Stimulated activated CD4-positive, alpha-beta T cell treated with anti-CD3 and anti-CD28 coated beads, Interleukin-1b, Interleukin-23, amount 100 ng/mL, for 48 hours (primary cell): ENCODE results near the gene TMEM219.
A peak's percentile ranks its signal among the peaks of the same experiment; 100 is the strongest.
"Not testable (repeated sequence)": the region's sequence is repeated elsewhere in the genome, so short reads cannot be mapped to it uniquely, and the experiment has no call there.

Experiments
- DNase-seq: peaks from one replicate; pipeline ENCODE4 v3.0.0-alpha.2; 2020

The TMEM219 gene

DNA sequence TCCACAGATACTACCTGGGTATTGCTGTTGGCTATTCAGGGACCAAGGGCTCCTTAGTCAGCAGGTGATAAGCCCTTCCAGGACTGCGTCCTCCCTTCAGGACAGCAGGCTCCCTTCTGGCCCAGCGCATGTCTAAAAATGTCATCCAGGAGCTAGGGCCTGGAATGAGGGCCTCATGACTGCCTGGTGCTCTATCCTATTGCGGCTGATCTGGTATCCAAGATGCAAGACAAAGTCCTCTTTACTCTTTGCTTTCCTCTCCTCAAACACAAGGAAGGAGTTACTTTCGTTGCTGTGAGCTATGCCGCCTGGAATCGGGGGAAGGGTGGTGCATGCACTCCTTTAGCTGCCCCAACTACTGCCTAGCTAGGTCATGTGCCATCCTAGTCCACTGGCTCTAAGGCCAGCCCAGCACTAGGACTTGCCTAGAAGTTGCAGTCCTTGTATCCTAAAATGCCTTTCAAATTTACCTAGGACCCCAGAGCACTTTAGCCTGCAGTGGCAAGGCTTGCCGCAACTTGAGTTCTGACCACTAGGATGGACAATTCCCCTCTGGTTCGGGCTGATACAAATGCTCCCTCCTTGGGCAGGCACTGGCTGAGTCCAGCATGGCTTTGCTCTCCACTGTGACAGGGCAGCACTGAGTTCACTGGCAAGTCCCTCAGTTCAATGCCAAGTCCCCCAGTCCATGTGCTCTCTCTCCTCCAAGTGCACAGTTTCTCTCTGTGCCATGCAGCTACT is 10.1 kb upstream of the TMEM219 start:
- no peak for DNase-seq

DNA sequence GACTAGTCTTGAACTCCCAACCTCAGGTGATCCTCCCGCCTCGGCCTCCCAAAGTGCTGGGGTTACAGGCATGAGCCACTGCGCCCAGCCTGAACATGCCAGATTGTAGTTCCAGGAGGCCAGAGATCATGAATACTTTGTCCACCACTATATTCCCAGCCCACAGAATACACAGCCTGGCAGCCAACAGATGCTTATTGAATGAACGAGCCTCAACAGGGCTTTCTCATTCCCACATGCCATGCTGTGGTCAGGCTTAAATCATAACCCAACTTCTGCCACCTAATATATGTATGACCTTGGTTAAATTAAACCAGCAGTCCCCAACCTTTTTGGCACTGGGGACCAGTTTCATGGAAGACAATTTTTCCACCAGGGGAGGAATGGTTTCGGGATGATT is 3.1 kb upstream of the TMEM219 start:
- no peak for DNase-seq

DNA sequence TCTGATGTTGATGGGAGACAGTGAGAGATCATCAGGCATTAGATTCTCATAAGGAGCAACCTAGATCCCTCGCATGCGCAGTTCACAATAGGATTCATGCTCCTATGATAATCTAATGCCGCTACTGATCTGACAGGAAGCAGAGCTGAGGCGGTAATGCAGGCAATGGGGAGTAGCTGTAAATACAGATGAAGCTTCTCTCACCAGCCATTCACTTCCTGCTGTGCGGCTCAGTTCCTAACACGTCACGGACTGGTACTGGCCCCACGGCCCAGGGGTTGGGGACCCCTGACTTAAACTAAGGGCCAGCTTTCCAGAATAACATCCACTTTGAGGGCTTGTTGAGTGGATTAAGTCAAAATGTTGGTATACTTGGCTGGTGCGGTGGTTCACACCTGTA is 2.6 kb upstream of the TMEM219 start:
- DNase-seq, result no peak

DNA sequence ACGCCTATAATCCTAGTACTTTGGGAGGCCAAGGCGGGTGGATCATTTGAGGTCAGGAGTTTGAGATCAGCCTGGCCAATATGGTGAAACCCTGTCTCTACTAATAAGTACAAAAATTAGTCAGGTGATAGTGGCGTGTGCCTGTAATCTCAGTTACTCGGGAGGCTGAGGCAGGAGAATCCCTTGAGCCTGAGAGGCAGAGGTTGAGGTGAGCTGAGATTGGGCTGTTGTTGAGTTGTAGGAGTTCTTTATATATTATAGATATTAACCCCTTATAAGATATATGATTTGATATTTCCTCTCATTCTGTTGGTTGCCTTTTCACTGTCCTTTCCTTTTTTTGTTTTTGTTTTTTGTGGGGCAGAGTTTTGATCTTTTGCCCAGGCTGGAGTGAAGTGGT is 2.1 kb upstream of the TMEM219 start:
- DNase-seq, result not testable (repeated sequence)

DNA sequence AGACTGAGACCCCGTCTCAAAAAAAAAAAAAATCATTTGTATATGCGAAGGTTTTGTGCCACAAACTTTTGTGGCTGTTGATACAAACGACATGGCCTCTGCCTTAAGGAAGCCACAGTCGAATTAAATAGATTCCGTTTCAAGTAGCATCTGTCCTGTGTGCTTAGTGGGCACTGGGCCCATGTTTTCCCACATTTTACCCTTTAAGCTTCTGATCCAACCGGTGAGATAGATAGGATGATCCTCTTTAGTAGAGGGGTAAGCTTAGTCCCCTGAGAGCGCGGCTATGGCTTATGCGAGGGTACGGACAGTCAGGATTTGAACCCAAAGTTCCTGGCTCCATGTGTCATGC is 776 bp upstream of the TMEM219 start:
- DNase-seq, result no peak

DNA sequence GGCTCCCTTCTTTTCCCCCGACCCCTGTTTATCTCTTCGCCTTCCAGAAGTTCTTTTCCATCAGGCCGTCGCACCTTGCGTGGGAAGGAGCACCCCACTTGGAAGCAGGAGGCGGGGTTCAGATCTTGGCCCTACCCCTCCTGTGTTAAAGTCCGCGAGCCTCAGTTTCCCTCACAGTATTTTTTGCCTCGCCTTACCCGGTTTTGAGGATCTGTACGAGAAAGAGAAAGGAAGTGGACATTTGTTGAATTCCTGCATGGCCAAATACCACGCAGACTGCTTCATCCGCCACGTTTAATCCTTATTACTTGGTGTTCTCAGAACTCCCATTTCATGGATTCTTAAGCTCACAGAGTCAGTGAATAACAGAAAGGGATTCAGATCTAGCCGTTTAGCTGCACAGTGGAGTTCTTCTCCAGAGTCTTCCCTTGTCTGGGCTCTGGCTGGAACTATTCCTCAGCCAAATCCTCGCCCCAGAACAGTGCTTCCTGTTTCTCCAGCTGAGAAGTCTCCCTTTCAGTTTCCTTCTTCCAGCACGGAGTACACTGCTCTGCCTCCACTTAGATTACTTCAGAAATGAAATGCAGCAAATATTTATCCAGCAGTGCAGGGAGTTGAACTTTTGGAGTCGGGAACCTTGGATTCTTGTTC is 590 bp downstream of the TMEM219 start:
- DNase-seq, result no peak

DNA sequence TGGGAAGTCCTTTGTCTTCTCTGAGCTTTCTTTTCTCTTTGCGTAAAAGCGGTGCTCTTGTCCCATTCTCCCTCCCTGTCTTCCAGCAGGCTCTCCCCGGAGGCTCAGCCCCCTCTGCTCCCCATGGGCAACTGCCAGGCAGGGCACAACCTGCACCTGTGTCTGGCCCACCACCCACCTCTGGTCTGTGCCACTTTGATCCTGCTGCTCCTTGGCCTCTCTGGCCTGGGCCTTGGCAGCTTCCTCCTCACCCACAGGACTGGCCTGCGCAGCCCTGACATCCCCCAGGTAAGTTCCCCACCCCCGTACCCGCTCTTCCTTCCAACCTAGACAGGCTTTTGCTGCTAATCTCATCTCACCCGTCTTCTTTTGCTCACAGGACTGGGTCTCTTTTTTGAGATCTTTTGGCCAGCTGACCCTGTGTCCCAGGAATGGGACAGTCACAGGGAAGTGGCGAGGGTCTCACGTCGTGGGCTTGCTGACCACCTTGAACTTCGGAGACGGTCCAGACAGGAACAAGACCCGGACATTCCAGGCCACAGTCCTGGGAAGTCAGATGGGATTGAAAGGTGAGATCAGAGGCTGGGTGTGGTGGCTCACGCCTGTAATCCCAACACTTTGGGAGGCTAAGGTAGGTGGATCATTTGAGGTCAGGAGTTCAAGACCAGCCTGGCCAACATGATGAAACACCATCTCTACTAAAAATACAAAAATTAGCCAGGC is 1.3 kb downstream of the TMEM219 start:
- no peak for DNase-seq

DNA sequence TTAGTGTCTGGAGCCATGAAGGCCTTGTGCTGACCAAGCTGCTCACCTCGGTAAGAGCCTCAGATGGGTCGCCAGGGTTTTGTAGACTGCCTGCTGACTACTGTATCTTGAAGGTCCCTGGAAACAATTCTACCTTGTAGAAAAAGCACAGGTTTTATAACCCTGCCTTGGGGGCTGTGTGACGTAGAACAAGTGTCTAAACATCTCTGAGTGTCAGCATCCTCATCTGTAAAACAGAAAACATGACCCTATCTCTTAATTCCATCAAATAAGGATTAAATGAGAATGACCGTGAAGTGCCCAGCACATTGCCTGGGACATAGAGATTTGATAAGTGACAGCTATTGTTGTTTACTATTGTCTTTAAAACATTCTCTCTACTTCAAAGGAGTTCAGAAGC is 6.3 kb downstream of the TMEM219 start:
- DNase-seq, result no peak

DNA sequence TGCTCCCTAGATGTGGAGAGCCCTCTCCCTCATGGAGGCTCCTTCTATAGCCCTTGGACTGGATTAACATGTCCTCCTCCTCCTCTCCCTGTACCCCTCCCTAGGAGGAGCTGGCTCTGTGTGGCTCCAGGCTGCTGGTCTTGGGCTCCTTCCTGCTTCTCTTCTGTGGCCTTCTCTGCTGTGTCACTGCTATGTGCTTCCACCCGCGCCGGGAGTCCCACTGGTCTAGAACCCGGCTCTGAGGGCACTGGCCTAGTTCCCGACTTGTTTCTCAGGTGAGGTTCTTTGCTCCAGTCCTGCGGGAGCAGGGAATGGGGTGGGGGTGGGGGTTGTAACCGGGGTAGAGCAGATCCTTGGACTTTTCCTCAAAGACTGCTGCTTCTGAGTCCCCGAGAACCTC is 9.4 kb downstream of the TMEM219 start:
- no peak for DNase-seq

DNA sequence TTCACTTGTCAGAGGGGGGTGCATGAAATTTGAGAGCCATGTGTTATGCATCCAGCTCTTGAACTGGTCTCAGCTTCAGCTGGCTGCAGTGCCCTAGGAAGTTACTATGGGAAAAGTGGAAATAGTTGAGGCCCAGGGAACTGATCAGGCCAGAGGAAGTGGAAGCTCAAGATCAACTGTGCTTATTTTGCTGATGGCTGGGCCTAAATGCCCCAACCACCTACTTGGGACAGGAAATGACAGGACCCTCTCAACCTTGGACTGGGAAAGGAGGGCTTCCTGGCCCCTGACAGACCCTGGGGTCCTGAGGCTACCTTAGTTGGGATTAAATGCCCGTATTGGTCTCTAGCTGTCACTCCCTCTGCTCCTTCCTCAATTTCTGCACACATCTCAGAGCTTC is 10.6 kb downstream of the TMEM219 start:
- DNase-seq, result no peak

DNA sequence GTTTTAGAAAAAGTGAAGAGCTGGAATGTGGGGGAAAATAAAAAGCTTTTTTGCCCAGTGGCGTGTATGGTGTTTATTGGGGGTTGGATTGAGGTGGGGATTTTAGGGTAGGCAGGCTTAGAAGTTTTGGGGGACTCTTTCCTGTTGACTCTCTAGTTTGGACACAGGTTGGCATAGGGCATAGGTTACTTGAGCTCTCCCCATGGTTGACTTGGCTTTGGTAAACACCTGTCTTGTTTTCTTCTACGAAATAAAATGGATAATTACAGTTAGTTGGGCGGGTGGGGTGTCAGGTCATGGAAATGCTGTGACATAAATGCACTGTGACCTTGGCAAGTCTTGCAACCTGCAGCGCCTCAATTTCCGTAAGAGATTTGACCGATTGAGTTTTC is 11.1 kb downstream of the TMEM219 start:
- no peak for DNase-seq

DNA sequence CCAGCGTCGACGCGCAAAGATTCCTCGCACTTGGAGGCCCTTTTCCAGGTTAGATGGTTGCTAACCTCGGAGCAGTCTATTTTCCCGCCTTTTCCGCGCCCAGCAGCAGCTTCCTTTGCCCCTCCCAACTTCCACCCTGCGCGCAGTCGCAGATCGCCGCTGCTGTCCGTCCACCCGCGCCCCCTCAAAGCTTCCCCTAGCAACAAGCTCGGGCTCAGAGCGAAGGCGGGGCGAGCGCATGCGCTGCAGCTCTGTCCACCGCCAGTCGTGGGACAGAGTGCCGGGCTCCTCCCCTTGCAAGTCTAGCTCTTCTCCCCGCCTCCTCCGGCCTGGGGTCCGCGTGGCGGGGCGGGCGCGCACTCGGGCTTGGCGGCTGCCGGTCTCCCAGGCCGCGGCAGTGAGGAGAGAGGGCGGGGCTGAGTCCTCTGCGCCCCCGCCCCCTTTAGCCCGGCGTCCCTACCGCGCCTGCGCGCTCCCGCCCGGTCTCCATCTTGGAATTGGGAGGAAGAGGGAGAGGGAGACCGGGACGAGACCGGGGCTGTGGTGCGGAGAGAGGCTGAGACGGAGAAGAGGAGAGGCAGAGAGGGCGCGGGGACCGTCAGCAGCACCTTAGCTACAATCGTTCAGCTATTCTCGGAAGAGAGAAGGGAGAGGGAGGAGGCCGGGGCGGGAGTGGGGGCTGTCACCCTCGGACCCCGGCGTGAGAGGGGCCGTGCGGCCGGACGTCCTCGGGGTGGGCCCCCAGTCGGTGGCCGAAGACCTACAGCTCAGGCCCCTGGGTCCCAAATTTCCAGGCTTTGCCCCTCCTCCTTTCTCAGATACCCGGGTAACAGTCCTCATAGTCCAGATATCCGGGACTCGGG is 11.7 kb downstream of the TMEM219 start, which contains the start of gene TAOK2:
Gene TAOK2, plus strand, starts transcription at position 485 of the 863 bp plus-strand sequence. CDS start 3,905 bp downstream, outside the sequence.
- DNase-seq, result peak; percentile 99

DNA sequence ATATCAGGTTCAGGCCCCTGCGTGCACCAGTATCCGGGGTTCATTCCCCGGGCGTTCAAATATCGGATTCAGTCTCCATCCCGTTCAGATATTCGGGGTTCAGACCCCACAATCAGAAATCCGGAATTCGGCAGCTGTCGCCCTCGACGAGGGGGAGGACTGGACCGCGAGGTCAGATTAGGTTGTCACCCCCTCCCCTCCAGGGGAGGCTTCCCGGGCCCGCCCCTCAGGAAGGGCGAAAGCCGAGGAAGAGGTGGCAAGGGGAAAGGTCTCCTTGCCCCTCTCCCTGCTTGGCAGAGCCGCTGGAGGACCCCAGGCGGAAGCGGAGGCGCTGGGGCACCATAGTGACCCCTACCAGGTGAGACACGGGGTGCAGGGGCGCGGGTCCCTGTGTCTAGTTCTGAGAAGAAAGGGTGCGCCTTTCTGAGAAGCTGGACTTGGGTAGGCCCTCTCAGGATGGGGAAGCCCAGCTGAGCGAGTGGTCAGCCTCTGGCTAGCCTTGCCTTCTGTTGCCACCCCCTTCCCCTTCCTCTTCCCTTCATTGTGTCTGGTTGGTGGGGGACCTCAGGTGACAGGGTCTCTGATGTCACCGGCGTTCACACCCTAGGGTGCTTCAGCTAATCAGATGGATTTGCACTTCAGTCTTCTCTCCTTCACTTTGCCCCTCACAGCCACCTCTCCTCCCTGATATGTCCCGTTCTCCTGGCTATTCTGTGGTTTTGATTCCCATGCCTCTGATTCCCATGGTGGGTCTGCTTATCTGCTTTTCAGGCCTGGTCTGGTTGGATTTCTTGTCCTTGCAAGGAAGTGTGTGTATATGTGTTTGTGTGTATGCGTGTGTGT is 12.6 kb downstream of the TMEM219 start:
- DNase-seq, result no peak

DNA sequence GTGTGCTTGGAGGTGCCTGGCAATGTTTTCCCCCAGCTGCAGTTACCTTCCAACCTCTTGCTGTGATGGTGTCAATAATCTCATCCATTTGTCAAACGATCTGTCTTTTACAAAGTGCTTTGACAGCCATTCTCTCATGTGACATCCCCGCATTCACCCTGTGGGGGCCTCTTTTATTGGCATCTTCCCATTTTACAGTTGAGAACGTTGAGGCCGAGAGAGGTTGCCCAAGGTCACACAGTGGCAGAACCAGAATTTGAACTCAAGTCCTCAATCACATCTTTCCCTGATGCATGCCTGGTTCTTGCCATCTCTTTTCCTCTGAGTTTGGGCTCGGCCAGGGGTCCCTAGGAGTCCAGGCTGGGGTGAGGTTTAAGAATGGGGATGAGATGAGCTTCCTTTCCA is 13.3 kb downstream of the TMEM219 start:
- DNase-seq, result no peak

DNA sequence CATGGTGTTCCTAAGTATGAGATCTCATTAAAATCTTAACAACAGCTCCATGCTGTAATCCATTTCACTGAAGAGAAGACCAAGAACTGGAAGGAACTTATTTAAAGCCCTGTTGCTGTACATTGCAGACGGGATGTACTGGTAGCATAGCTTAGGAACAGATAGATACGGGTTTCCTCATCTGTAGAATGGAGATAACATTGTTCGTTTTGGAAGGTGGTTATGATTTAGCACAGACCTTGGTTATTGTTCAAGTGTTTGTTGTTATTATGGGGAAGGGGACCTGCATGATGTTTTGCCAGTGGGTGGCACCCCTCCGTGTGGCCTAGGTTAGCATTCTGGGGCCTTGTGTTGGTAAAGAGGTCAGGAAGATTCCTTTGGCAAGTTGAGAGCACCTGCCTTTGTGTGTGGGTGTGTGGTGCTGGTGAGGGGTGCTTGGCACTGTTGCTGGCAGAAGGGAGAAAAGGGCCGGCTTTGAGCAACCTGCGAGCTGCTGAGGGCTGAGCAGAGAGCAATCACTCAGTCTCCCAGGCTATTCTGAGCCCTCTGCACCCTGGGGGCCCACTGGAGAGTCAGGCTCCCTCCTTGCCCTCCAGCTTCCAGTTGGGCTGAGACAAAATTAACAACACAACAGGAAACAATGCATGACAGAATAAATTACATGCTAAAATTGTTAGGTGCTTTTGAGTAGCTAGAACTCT is 14.1 kb downstream of the TMEM219 start:
- no peak for DNase-seq

DNA sequence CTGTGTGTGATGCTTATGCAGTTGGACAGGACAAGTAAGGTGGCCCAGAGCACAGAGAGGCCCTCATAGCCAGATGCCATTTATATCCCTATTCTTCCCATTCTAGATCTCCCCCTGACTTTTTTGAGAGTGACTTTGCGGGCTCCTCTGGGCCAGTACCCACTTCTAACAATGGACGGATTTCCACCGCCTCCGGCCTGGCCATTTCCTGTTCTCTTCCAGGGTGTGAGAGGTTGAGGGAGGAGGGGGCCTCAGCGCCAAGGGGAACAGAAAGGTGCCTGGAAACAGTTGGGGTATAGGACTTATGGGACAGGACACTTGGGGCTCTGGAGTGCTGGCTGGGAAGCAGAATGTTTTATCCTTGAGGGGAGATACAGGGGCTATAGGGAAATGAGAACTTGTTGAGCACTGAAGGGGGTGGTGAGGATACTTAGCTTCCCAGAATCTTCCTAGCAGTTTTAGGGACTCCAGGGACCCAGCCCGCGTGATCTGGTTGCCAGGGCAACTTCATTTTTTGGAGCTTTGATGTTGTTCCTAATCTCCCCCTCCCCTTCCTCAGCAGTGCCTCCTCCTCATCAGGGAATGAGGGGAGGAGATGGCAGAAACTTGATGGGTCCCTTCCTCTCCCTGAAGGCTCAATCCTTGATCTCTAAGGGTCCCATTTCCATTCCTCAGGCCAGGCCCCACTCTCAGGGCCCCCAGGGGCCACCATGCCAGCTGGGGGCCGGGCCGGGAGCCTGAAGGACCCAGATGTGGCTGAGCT is 15.4 kb downstream of the TMEM219 start:
- DNase-seq, result no peak

DNA sequence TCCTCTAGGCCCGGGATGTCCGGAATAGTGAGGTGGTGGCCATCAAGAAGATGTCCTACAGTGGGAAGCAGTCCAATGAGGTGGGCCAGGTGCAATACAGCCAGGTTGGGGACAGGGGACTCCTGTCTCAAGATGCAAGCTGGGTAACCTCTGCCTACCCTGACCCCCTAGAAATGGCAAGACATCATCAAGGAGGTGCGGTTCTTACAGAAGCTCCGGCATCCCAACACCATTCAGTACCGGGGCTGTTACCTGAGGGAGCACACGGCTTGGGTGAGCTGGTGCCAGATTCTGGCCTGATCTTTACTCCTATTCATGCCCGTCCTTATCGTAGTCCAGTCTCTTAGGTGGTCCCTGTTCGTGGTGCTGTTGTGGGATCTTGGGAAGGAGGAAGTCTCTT is 16.2 kb downstream of the TMEM219 start:
- DNase-seq, result no peak

DNA sequence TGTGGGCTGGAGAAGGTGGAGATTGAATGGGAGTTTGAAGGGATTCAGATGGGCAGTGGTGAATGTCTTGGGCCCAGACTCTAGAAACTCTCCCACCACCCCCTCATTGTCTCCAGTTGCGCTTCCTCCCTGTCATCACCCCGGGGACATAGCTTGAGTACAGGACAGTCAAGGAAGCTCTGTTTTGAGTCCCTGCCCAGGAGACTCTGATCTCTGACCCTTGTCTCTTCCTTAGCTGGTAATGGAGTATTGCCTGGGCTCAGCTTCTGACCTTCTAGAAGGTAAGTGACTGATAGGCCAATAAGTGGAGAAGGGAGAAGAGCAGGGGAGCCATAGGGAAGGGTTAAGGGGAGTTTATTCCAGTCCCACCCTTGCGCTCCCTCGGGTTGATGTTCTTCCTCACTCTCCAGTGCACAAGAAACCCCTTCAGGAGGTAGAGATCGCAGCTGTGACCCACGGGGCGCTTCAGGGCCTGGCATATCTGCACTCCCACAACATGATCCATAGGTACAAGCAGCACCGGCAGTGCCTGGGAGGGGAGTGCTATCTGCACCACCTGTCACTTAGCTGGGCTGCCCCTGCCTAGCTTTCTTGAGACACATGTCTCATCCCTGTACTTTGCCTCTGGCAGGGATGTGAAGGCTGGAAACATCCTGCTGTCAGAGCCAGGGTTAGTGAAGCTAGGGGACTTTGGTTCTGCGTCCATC is 16.8 kb downstream of the TMEM219 start:
- no peak for DNase-seq

DNA sequence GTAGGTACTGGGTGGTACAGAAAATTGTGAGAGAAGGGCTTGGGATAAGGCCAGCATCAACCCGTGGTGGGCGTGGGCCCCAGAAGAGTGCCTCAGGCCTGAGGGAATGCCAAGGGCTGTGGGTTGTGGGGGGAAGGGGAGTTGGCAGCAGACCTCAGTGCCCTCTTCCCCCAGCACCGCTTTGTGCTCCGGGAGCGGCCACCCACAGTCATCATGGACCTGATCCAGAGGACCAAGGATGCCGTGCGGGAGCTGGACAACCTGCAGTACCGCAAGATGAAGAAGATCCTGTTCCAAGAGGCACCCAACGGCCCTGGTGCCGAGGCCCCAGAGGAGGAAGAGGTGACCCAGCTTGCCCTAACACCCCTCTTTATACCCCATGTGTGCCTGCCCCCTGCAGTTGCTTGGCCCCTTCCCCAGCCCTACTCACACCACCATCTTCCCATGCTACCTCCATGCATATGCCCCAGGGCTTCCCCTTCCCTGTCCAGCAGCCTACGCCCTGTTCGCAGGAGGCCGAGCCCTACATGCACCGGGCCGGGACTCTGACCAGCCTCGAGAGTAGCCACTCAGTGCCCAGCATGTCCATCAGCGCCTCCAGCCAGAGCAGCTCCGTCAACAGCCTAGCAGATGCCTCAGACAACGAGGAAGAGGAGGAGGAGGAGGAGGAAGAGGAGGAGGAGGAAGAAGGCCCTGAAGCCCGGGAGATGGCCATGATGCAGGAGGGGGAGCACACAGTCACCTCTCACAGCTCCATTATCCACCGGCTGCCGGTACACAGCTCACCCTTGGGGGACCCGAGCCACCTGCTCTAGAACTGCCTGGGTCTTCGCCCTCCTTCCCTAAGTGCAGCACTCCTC is 20.9 kb downstream of the TMEM219 start:
- no peak for DNase-seq
